Endodermal cell (in vitro differentiated cells): ENCODE results near the gene LTA. TPM values are rescaled to one million over a fixed set of nuclear protein-coding genes. Genes with fewer than 3 reads are reported as not detected.

Source experiments
- DNase-seq: peaks from one replicate; pipeline ENCODE4 v3.0.0-alpha.2; 2017
- H3K27ac ChIP-seq: 2 replicates; pipeline ENCODE4 v1.5.1; 2013; ENCODE audit warnings: mild to moderate bottlenecking, low read depth, low read length, moderate library complexity
- H3K27me3 ChIP-seq: 2 replicates; pipeline ENCODE4 v1.6.1; 2013; ENCODE audit warnings: mild to moderate bottlenecking, low read length, moderate library complexity; ENCODE audit not compliant: insufficient read depth, control insufficient read depth, poor library complexity, severe bottlenecking
- H3K36me3 ChIP-seq: 2 replicates; pipeline ENCODE4 v1.7.0; 2013; ENCODE audit warnings: mild to moderate bottlenecking, low read length, moderate library complexity; ENCODE audit not compliant: control insufficient read depth, insufficient read depth
- H3K4me1 ChIP-seq: one replicate; pipeline ENCODE4 v1.7.0; 2013; ENCODE audit warnings: low read length; ENCODE audit not compliant: control insufficient read depth, insufficient read depth
- H3K4me3 ChIP-seq: 2 replicates; pipeline ENCODE4 v1.5.1; 2013; ENCODE audit warnings: mild to moderate bottlenecking, low read length, moderate library complexity
- H3K9ac ChIP-seq: 2 replicates; pipeline ENCODE4 v1.6.1; 2013; ENCODE audit warnings: mild to moderate bottlenecking, low read length, moderate library complexity; ENCODE audit not compliant: poor library complexity, severe bottlenecking; ENCODE audit errors: extremely low read depth
- H3K9me3 ChIP-seq: 2 replicates; pipeline ENCODE4 v1.6.1; 2013; ENCODE audit warnings: mild to moderate bottlenecking, low read length, moderate library complexity; ENCODE audit not compliant: control insufficient read depth
- H3K27ac Mint-ChIP-seq: 2 replicates; pipeline ENCODE4 v1.8.0; 2020; ENCODE audit warnings: mixed read lengths
- H3K27me3 Mint-ChIP-seq: 2 replicates; pipeline ENCODE4 v1.8.0; 2021; ENCODE audit warnings: mild to moderate bottlenecking, mixed read lengths; ENCODE audit not compliant: insufficient read depth
- H3K36me3 Mint-ChIP-seq: 2 replicates; pipeline ENCODE4 v1.8.0; 2020; ENCODE audit warnings: low read depth, mixed read lengths
- H3K4me1 Mint-ChIP-seq: 2 replicates; pipeline ENCODE4 v1.8.0; 2020; ENCODE audit warnings: mixed read lengths
- H3K4me3 Mint-ChIP-seq: 2 replicates; pipeline ENCODE4 v1.8.0; 2020; ENCODE audit warnings: mild to moderate bottlenecking, moderate library complexity, mixed read lengths
- H3K9me3 Mint-ChIP-seq: 2 replicates; pipeline ENCODE4 v1.8.0; 2020; ENCODE audit warnings: mild to moderate bottlenecking, mixed read lengths
- WGBS, 2 experiments: methylation state at CpG; one replicate each; pipeline versions ENCODE4 v1.1.5 to v1.1.7; 2013; ENCODE audit warnings: missing lambda C conversion rate in 2 of 2, mixed read lengths in 1 of 2; ENCODE audit not compliant: insufficient coverage in 1 of 2, insufficient read length in 1 of 2; 5-methylcytosine and 5-hydroxymethylcytosine counted together
- total RNA-seq, 2 donors: library from RNA; stranded (reverse); fragmentation: NEBNext Ultra II Directional in 1 of 2; extraction: Animal tissue kit (Norgen Biotek cat#: 25700) in 1 of 2; gene quantifications; 2 replicates in 1 of 2; 3 replicates in 1 of 2; pipeline ENCODE4 v1.2.1, GENCODE V29; 2021
- TF ChIP-seq, protein P1 (sequence below): fragments of 200-600 bp; sonication (generic); conservative IDR thresholded peaks from 2 replicates; pipeline ENCODE4 v1.5.0; 2021; ENCODE audit warnings: antibody characterized with exemption, mild to moderate bottlenecking

LTA gene
- total RNA-seq, 2 donors from 2014 or later: not detected

DNA sequence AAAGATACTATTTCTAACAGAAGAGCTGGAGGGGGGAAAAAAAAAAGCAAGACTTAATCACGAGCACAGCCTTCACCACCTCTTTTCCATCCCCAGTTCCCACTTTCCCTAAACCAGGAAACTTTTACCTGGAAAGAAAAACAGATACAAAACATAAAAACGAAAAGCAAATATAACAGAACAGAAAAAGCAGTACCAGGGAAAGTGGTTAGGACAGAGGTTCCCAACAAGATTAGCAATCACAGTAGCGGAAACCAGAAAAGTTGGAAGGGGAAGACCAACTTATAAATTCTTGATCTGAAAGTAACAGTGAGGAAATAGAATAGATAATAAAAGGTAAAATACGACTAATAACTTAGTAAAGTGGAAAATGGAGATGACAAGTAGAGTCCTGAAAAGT is 31.4 kb upstream of the LTA start:
- peak overlapping the region; percentile 82 for H3K27ac Mint-ChIP-seq
- H3K9ac ChIP-seq: peak overlapping the region; percentile 98
- TF ChIP-seq, protein P1, sequence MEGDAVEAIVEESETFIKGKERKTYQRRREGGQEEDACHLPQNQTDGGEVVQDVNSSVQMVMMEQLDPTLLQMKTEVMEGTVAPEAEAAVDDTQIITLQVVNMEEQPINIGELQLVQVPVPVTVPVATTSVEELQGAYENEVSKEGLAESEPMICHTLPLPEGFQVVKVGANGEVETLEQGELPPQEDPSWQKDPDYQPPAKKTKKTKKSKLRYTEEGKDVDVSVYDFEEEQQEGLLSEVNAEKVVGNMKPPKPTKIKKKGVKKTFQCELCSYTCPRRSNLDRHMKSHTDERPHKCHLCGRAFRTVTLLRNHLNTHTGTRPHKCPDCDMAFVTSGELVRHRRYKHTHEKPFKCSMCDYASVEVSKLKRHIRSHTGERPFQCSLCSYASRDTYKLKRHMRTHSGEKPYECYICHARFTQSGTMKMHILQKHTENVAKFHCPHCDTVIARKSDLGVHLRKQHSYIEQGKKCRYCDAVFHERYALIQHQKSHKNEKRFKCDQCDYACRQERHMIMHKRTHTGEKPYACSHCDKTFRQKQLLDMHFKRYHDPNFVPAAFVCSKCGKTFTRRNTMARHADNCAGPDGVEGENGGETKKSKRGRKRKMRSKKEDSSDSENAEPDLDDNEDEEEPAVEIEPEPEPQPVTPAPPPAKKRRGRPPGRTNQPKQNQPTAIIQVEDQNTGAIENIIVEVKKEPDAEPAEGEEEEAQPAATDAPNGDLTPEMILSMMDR: no peak
- no peaks in the 10 kb centered on the region for H3K27me3 ChIP-seq
- no peaks in the 10 kb centered on the region for H3K9me3 Mint-ChIP-seq
- H3K36me3 Mint-ChIP-seq: peaks cover 49% of the 10 kb centered on the region
- no peaks in the 10 kb centered on the region for H3K9me3 ChIP-seq
- no peak for DNase-seq
- H3K27ac ChIP-seq: no peak overlapping the region
- peaks cover 49% of the 10 kb centered on the region for H3K36me3 ChIP-seq
- peak overlapping the region; percentile 99 for H3K4me3 ChIP-seq
- peak overlapping the region; percentile 98 for H3K4me3 Mint-ChIP-seq
- 19 to 80% methylated on average over 1 to 4 of the region's 4 CpGs for WGBS, 2 experiments
- peaks cover 7% of the 10 kb centered on the region for H3K4me1 ChIP-seq
- no peaks in the 10 kb centered on the region for H3K27me3 Mint-ChIP-seq
- peaks cover 32% of the 10 kb centered on the region for H3K4me1 Mint-ChIP-seq

DNA sequence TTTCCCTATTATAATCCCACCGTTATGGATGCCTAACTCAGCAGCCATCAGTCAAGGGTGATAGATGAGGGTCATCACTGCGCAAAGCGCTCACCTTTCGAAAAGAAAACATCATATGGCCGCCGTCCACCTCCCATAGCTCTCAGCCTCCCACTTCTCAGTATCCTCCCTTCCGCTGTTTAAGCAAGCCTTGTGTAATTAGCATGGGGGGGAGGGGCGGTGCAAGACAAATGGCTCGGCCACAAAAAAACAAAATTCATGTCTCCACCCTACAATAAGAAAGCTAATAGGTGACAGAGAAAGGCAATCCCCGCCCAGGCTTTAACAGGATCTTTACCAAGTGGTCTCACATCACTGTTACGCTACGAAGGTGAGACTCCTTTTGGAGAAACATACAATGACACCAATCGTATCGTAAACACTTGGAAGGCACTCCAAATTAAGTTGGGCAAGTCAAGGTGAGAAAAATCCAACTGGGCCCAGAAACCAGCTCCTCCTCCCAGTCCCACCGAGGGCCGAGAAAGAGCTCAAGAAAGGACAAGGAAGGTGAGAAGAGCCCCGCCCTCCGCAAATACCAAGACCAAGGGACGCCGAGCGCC is 30.9 kb upstream of the LTA start:
- WGBS, 2 experiments: 0 to 2% methylated on average over 12 to 20 of the region's 21 CpGs
- Histone ChIP-seq H3K27ac (peak overlapping the region; percentile 100), H3K9me3 (no peaks in the 10 kb centered on the region), H3K4me3 (peak overlapping the region; percentile 99), H3K36me3 (peaks cover 44% of the 10 kb centered on the region), H3K9ac (peak overlapping the region; percentile 98), H3K4me1 (peaks cover 7% of the 10 kb centered on the region), H3K27me3 (no peaks in the 10 kb centered on the region)
- H3K27me3 Mint-ChIP-seq: no peaks in the 10 kb centered on the region
- peaks cover 34% of the 10 kb centered on the region for H3K4me1 Mint-ChIP-seq
- H3K4me3 Mint-ChIP-seq: peak overlapping the region; percentile 98
- H3K36me3 Mint-ChIP-seq: peaks cover 43% of the 10 kb centered on the region
- peak; percentile 82 for DNase-seq
- H3K9me3 Mint-ChIP-seq: no peaks in the 10 kb centered on the region
- peak overlapping the region; percentile 99 for H3K27ac Mint-ChIP-seq
- TF ChIP-seq, protein P1: no peak

DNA sequence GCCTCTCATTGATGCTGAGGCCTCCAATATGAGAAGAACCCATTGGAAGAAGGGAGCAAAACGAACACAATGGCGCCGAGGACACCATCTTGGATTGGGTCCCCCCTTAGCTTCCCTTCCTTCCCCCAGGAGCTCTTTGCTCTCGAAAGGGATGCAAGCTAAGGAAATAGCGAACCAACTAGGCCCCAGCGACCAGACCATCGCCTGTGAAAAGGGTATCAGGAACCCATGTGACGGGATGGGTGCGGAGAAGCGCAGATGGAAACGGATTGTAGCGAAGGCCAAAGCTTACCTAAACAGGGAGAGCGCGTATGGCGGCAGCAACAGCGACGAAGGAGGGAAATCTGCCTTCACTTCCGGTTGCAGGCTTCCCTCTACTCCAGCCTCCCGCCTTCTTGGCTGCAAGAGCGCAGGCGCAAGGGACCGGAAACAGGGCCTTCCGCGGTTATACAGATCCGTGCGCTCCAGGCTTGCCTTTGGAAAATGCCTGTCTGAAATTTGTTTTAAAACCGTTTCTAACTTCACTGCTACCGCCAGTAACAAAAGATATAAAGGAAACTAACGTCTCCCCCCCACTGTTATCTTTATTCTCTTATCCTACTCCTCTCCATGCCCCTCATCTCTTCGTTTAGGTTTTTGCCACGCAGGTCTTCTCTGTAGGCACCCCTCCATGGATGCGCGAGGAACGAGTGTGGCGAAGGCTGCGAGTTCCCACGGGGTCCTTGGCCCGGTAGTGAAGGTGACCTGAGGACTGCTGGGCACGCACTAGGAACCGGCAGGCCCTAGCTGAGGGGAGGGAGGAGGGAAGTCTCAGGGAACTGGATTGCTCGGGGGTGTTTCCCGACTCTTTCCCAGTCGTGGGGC is 30.2 kb upstream of the LTA start, which contains the start of gene DDX39B:
DDX39B (minus strand) TSS at position 346 of the 864 bp plus-strand sequence. CDS start 1,471 bp downstream, outside the sequence.
- peaks cover 7% of the 10 kb centered on the region for H3K4me1 ChIP-seq
- peak within 1 kb of the TSS; percentile 99 for H3K27ac Mint-ChIP-seq
- H3K36me3 ChIP-seq: peaks cover 37% of the 10 kb centered on the region
- H3K9me3 ChIP-seq: no peaks in the 10 kb centered on the region
- H3K27ac ChIP-seq: peak within 1 kb of the TSS; percentile 100
- DNase-seq: peak; percentile 97
- H3K4me1 Mint-ChIP-seq: peaks cover 35% of the 10 kb centered on the region
- H3K36me3 Mint-ChIP-seq: peaks cover 36% of the 10 kb centered on the region
- 0% methylated on average over 25 to 43 of the region's 43 CpGs for WGBS, 2 experiments
- H3K4me3 ChIP-seq: peak within 1 kb of the TSS; percentile 99
- no peaks in the 10 kb centered on the region for H3K9me3 Mint-ChIP-seq
- no peaks in the 10 kb centered on the region for H3K27me3 ChIP-seq
- no peaks in the 10 kb centered on the region for H3K27me3 Mint-ChIP-seq
- TF ChIP-seq, protein P1: no peak
- peak within 1 kb of the TSS; percentile 98 for H3K9ac ChIP-seq
- H3K4me3 Mint-ChIP-seq: peak within 1 kb of the TSS; percentile 98
